Transverse colon (tissue), 4 donors: ENCODE measurements around the gene HIPK3. TPM values are rescaled to one million over a fixed set of nuclear protein-coding genes. Genes with fewer than 3 reads are reported as not detected.

Experiments used
- DNase-seq: peaks from one replicate; pipeline ENCODE4 v3.0.0-alpha.2; 2019
- H3K27ac ChIP-seq, 4 donors: fragments of 200-600 bp; sonication (generic); 2 replicates each; pipeline ENCODE4 v1.5.1; 2016 to 2018; ENCODE audit warnings: inconsistent platforms in 4 of 4
- H3K27me3 ChIP-seq: fragments of 200-600 bp; sonication (generic); 2 replicates; pipeline ENCODE4 v1.5.1; 2017; ENCODE audit warnings: inconsistent platforms
- H3K36me3 ChIP-seq, 4 donors: fragments of 200-600 bp; sonication (generic); 2 replicates each; pipeline ENCODE4 v1.5.1; 2017 to 2019; ENCODE audit warnings: inconsistent platforms in 4 of 4
- H3K4me1 ChIP-seq, 4 donors: fragments of 200-600 bp; sonication (generic); 2 replicates each; pipeline ENCODE4 v1.5.1; 2017 to 2020; ENCODE audit warnings: inconsistent platforms in 4 of 4
- H3K4me3 ChIP-seq, 4 donors: fragments of 200-600 bp; sonication (generic); 1 replicate in 1 of 4; 2 replicates in 3 of 4; pipeline versions ENCODE4 v1.5.1 to v1.6.1; 2017 to 2019; ENCODE audit warnings: inconsistent platforms in 4 of 4
- H3K9me3 ChIP-seq, 2 donors: fragments of 200-600 bp; sonication (generic); 2 replicates each; pipeline ENCODE4 v1.5.1; 2017 to 2019; ENCODE audit warnings: inconsistent platforms in 2 of 2
- CTCF ChIP-seq, 5 experiments: fragments of 200-600 bp in 3 of 5; fragments of 450-650 bp in 2 of 5; sonication (generic) in 3 of 5; IDR thresholded peaks; 1 replicate in 2 of 5; 2 replicates in 3 of 5; pipeline ENCODE4 v1.5.1; 2016 to 2017; ENCODE audit warnings: antibody characterized with exemption in 5 of 5, inconsistent platforms in 3 of 5, mild to moderate bottlenecking in 2 of 5, moderate library complexity in 1 of 5
- EP300 ChIP-seq: sonication (generic); formaldehyde crosslinking; IDR thresholded peaks from one replicate; pipeline ENCODE4 v1.6.1; 2017; ENCODE audit warnings: antibody characterized with exemption, low read depth
- POLR2A ChIP-seq: fragments of 450-650 bp; IDR thresholded peaks from one replicate; pipeline ENCODE4 v1.6.1; 2016; ENCODE audit warnings: antibody characterized with exemption, mild to moderate bottlenecking, moderate library complexity
- POLR2AphosphoS5 ChIP-seq, 3 donors: sonication (generic); formaldehyde crosslinking; IDR thresholded peaks; one replicate each; pipeline ENCODE4 v1.6.1; 2016; ENCODE audit warnings: antibody characterized with exemption in 3 of 3
- WGBS, 2 donors: methylation state at CpG; one replicate each; pipeline ENCODE4 v1.1.5; 2018; ENCODE audit warnings: low coverage in 1 of 2; 5-methylcytosine and 5-hydroxymethylcytosine counted together
- in situ Hi-C, 4 donors: fragments of 200-750 bp; cut with MboI; loops; one replicate each; pipeline versions ENCODE4 v1.15.0 to v1.15.1; 2017; ENCODE audit warnings: low sequenced_read_pairs in 3 of 4, low pct_ligation_motif_present in 1 of 4, low pct_unique_long_range_greater_than_20kb in 1 of 4
- intact Hi-C: fragments of 100-400 bp; cut with DNase I; formaldehyde crosslinking; loops from one replicate; pipeline ENCODE4 v1.15.1; 2023; ENCODE audit warnings: low total_unique reads
- total RNA-seq, 4 donors: library from RNA; depleted of rRNA; stranded (reverse); fragments of >200 nt; gene quantifications; one replicate each; pipeline ENCODE4 v1.1.0, GENCODE V29; 2016

The HIPK3 gene
- total RNA-seq, 4 donors from 2014 or later, result 67.0 to 121 (median 86.8) TPM

- no peak for DNase-seq
- in situ Hi-C loops (no loop called here), intact Hi-C loops (no loop called here)
- 85 to 87% methylated on average over 10 to 13 of the region's 13 CpGs for WGBS, 2 donors
- Histone ChIP-seq H3K4me1 (no peaks in the 10 kb centered on the region), H3K27me3 (peaks cover 2% of the 10 kb centered on the region), H3K9me3 (no peaks in the 10 kb centered on the region), H3K27ac (no peak overlapping the region), H3K4me3 (no peak overlapping the region), H3K36me3 (no peaks in the 10 kb centered on the region)
- no peak for TF ChIP-seq EP300
- no peak for TF ChIP-seq POLR2A
- no peak for TF ChIP-seq POLR2AphosphoS5 (IDR thresholded peaks at IDR 0.05)
Measured at GRCh38 chr11:33390944-33391892, 134.0 kb downstream of the HIPK3 start.

GRCh38 chr11:33391893-33392251 lies 134.7 kb downstream of the HIPK3 start:
- intact Hi-C loops, result no loop called here
- 65 to 78% methylated on average over 2 of the region's 2 CpGs for WGBS, 2 donors
- in situ Hi-C loops, result no loop called here

GRCh38 chr11:33394431-33395109 lies 137.4 kb downstream of the HIPK3 start:
- Histone ChIP-seq H3K36me3 (no peaks in the 10 kb centered on the region), H3K4me3 (no peak overlapping the region), H3K9me3 (no peaks in the 10 kb centered on the region), H3K4me1 (no peaks in the 10 kb centered on the region), H3K27me3 (peaks cover 2% of the 10 kb centered on the region), H3K27ac (no peak overlapping the region)
- no peak for DNase-seq
- TF ChIP-seq EP300 (no peak), CTCF (IDR thresholded peaks at IDR 0.05) (no peak), POLR2A (no peak), POLR2AphosphoS5 (IDR thresholded peaks at IDR 0.05) (no peak)
- WGBS, 2 donors, result 73 to 83% methylated on average over 2 to 6 of the region's 6 CpGs
- intact Hi-C loops, result no loop called here
- in situ Hi-C loops, result no loop called here

More at GRCh38 chr11:33391893-33392251, 134.7 kb downstream of the HIPK3 start:
- no peak for TF ChIP-seq CTCF (IDR thresholded peaks at IDR 0.05)
- no peak for TF ChIP-seq POLR2AphosphoS5 (IDR thresholded peaks at IDR 0.05)
- no peak for TF ChIP-seq POLR2A
- no peak for TF ChIP-seq EP300
- H3K4me3 ChIP-seq, result no peak overlapping the region
- no peak for DNase-seq
- H3K36me3 ChIP-seq, result no peaks in the 10 kb centered on the region
- H3K27me3 ChIP-seq, result peaks cover 2% of the 10 kb centered on the region
- H3K27ac ChIP-seq, result no peak overlapping the region
- H3K9me3 ChIP-seq, result no peaks in the 10 kb centered on the region
- no peaks in the 10 kb centered on the region for H3K4me1 ChIP-seq

GRCh38 chr11:33396361-33396760 lies 139.2 kb downstream of the HIPK3 start:
- in situ Hi-C loops, result no loop called here

More at GRCh38 chr11:33396361-33396760, 139.2 kb downstream of the HIPK3 start:
- no peak for DNase-seq
- TF ChIP-seq POLR2A (no peak), EP300 (no peak), CTCF (IDR thresholded peaks at IDR 0.05) (no peak), POLR2AphosphoS5 (IDR thresholded peaks at IDR 0.05) (no peak)
- intact Hi-C loops, result no loop called here
- 84 to 89% methylated on average over 3 of the region's 3 CpGs for WGBS, 2 donors
- Histone ChIP-seq H3K27me3 (peaks cover 2% of the 10 kb centered on the region), H3K4me3 (no peak overlapping the region), H3K4me1 (no peaks in the 10 kb centered on the region), H3K27ac (no peak overlapping the region), H3K36me3 (no peaks in the 10 kb centered on the region), H3K9me3 (no peaks in the 10 kb centered on the region)
